ENCODE data around the gene ETV1.

GRCh38 chr7:13841284-13841683, 148.2 kb downstream of the ETV1 start:
- TF ChIP-seq CTCF (IDR thresholded peaks at IDR 0.05): no peak
- no peak for TF ChIP-seq POLR2A (IDR thresholded peaks at IDR 0.05)

Data from right lobe of liver (tissue), 4 donors.